B cell (primary cell): ENCODE results near the gene NOTCH1. TPM values are rescaled to one million over a fixed set of nuclear protein-coding genes. Genes with fewer than 3 reads are reported as not detected.
A peak's percentile ranks its signal among the peaks of the same experiment; 100 is the strongest.

ENCODE experiments used
- ATAC-seq: fragments of 200-7000 bp; cut with Tn5 transposase; one replicate; pipeline ENCODE4 v1.10.0; 2021; ENCODE audit warnings: low read depth, mild to moderate bottlenecking, moderate number of reproducible peaks, moderate library complexity
- CTCF ChIA-PET: fragments of 350-600 bp; sonication (Branson Sonifier 250); formaldehyde crosslinking; loops from one replicate; lab custom pipeline; 2021; ENCODE audit warnings: antibody characterized with exemption, inconsistent platforms; lab: Charles Lee
- POLR2A ChIA-PET: fragments of 350-600 bp; sonication (Branson Sonifier 250); formaldehyde crosslinking; loops from one replicate; lab custom pipeline; 2021; ENCODE audit warnings: antibody characterized with exemption; lab: Charles Lee
- DNase-seq: peaks from one replicate; pipeline ENCODE4 v3.0.0; 2013
- H2AFZ ChIP-seq: 2 replicates; pipeline ENCODE4 v1.6.1; 2012; ENCODE audit warnings: mild to moderate bottlenecking, low read depth, low read length; ENCODE audit not compliant: insufficient read depth, poor library complexity, severe bottlenecking
- H3K27ac ChIP-seq, 2 donors: 1 replicate in 1 of 2; 2 replicates in 1 of 2; pipeline ENCODE4 v1.5.1; 2012 to 2013; ENCODE audit warnings: low read length in 2 of 2, mild to moderate bottlenecking in 2 of 2, moderate library complexity in 1 of 2
- H3K27me3 ChIP-seq, 4 experiments: fragments of 200-600 bp in 1 of 4; sonication (generic) in 1 of 4; replicated peaks in 1 of 4; 1 replicate in 2 of 4; 2 replicates in 2 of 4; pipeline versions ENCODE4 v1.6.1 to v1.7.0; 2013 to 2016; ENCODE audit warnings: low read length in 3 of 4, mild to moderate bottlenecking in 2 of 4, mixed read lengths in 1 of 4, moderate library complexity in 1 of 4; ENCODE audit not compliant: insufficient read depth in 4 of 4, control insufficient read depth in 3 of 4; ENCODE audit errors: control extremely low read depth in 1 of 4
- H3K36me3 ChIP-seq, 2 experiments: replicated peaks in 1 of 2; 1 replicate in 1 of 2; 2 replicates in 1 of 2; pipeline versions ENCODE4 v1.6.1 to v1.7.1; 2013; ENCODE audit warnings: low read length in 1 of 2; ENCODE audit not compliant: insufficient read depth in 2 of 2, control insufficient read depth in 1 of 2; ENCODE audit errors: control extremely low read depth in 1 of 2, extremely low read depth in 1 of 2
- H3K4me1 ChIP-seq, 2 donors: fragments of 200-600 bp in 1 of 2; sonication (generic) in 1 of 2; 1 replicate in 1 of 2; 2 replicates in 1 of 2; pipeline versions ENCODE4 v1.5.1 to v1.6.1; 2013 to 2017; ENCODE audit warnings: low read length in 2 of 2; ENCODE audit not compliant: control insufficient read depth in 2 of 2, insufficient read depth in 2 of 2
- H3K4me2 ChIP-seq: replicated peaks from 2 replicates; pipeline ENCODE3; 2012; ENCODE audit warnings: mild to moderate bottlenecking, low read depth, low read length; ENCODE audit not compliant: poor library complexity, severe bottlenecking
- H3K4me3 ChIP-seq, 5 experiments: fragments of 200-600 bp in 1 of 5; sonication (generic) in 1 of 5; 1 replicate in 3 of 5; 2 replicates in 2 of 5; pipeline versions ENCODE4 v1.5.1 to v1.7.0; 2011 to 2016; ENCODE audit warnings: low read length in 4 of 5, mild to moderate bottlenecking in 4 of 5, low read depth in 2 of 5, control low read depth in 1 of 5, moderate library complexity in 1 of 5; ENCODE audit not compliant: insufficient read depth in 1 of 5; ENCODE audit errors: control extremely low read depth in 1 of 5, extremely low read depth in 1 of 5
- H3K79me2 ChIP-seq: fragments of 200-600 bp; sonication (generic); one replicate; pipeline ENCODE4 v1.6.0; 2016; ENCODE audit warnings: low read length; ENCODE audit not compliant: control insufficient read depth, insufficient read depth
- H3K9ac ChIP-seq: fragments of 200-600 bp; sonication (generic); 2 replicates; pipeline ENCODE4 v1.6.1; 2017; ENCODE audit warnings: mild to moderate bottlenecking, low read length, moderate library complexity
- H3K9me3 ChIP-seq, 3 donors: one replicate each; pipeline versions ENCODE4 v1.6.1 to v1.7.1; 2013; ENCODE audit warnings: low read length in 2 of 3; ENCODE audit not compliant: control insufficient read depth in 2 of 3, insufficient read depth in 1 of 3; ENCODE audit errors: control extremely low read depth in 1 of 3
- H4K20me1 ChIP-seq: 2 replicates; pipeline ENCODE4 v1.6.0; 2012; ENCODE audit warnings: mild to moderate bottlenecking, low read length; ENCODE audit not compliant: insufficient read depth, control insufficient read depth, poor library complexity, severe bottlenecking
- H3K27ac Mint-ChIP-seq: one replicate; pipeline ENCODE4 v1.8.0; 2021; ENCODE audit warnings: mixed read lengths
- H3K27me3 Mint-ChIP-seq: one replicate; pipeline ENCODE4 v1.8.0; 2021; ENCODE audit warnings: mixed read lengths
- H3K4me1 Mint-ChIP-seq: one replicate; pipeline ENCODE4 v1.8.0; 2021; ENCODE audit warnings: mixed read lengths
- H3K4me3 Mint-ChIP-seq: one replicate; pipeline ENCODE4 v1.8.0; 2021; ENCODE audit warnings: mixed read lengths
- H3K9me3 Mint-ChIP-seq: one replicate; pipeline ENCODE4 v1.8.0; 2022; ENCODE audit warnings: mixed read lengths; ENCODE audit not compliant: insufficient read depth
- EZH2 ChIP-seq: IDR thresholded peaks from 2 replicates; pipeline ENCODE4 v1.6.1; 2012; ENCODE audit warnings: borderline replicate concordance, low read depth, mild to moderate bottlenecking, moderate library complexity, low read length; ENCODE audit not compliant: insufficient read depth, poor library complexity, severe bottlenecking
- WGBS: methylation state at CpG from one replicate; pipeline ENCODE4 v1.1.5; 2013; ENCODE audit warnings: missing lambda C conversion rate; ENCODE audit not compliant: insufficient coverage; 5-methylcytosine and 5-hydroxymethylcytosine counted together
- intact Hi-C: fragments of 100-400 bp; cut with micrococcal nuclease; formaldehyde crosslinking; loops from one replicate; pipeline ENCODE4 v1.10.0; 2022
- polyA plus RNA-seq: library from polyadenylated mRNA; depleted of rRNA; stranded (reverse); fragments of >200 nt; gene quantifications from 2 replicates; pipeline ENCODE4 v1.2.3, GENCODE V29; 2012
- total RNA-seq, 2 donors: library from RNA; stranded (reverse); fragments of 120-200 nt in 1 of 2; gene quantifications; 1 replicate in 1 of 2; 2 replicates in 1 of 2; pipeline versions ENCODE4 v1.2.3 to v1.2.4, GENCODE V29; 2013 to 2022
- TF ChIP-seq, protein P1 (sequence below): fragments of 200-600 bp; IDR thresholded peaks from one replicate; pipeline ENCODE4 v1.8.0; 2022; ENCODE audit warnings: antibody characterized with exemption, mild to moderate bottlenecking

Gene NOTCH1
- total and polyA plus RNA-seq, 2 donors (not counting 1 experiment from before 2014, with no cell fraction given) = 16.6 to 38.5 TPM

DNA sequence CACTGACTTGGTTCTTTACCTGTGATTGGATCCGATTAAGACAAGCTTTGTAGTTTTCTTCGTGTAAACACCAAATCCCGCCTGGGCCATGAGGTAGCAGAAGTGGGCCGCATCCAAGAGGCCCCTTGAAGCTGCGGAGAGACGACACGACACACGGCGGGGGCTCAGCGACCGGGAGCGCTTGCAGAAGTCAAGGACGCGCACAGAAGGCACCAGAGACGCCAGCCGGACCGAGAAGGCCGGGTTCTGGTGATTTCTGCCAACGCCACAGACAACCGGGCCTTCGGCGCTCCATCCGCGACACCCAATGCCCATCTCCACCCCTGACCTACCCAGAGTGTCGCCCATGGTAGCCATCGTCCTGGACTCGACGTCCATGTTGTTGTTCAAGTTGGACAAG is 86.4 kb downstream of the NOTCH1 start:
- Mint-ChIP-seq H3K27me3 (no peaks in the 10 kb centered on the region), H3K27ac (no peak overlapping the region), H3K4me3 (no peak overlapping the region), H3K9me3 (no peaks in the 10 kb centered on the region), H3K4me1 (no peaks in the 10 kb centered on the region)
- TF ChIP-seq, protein P1, sequence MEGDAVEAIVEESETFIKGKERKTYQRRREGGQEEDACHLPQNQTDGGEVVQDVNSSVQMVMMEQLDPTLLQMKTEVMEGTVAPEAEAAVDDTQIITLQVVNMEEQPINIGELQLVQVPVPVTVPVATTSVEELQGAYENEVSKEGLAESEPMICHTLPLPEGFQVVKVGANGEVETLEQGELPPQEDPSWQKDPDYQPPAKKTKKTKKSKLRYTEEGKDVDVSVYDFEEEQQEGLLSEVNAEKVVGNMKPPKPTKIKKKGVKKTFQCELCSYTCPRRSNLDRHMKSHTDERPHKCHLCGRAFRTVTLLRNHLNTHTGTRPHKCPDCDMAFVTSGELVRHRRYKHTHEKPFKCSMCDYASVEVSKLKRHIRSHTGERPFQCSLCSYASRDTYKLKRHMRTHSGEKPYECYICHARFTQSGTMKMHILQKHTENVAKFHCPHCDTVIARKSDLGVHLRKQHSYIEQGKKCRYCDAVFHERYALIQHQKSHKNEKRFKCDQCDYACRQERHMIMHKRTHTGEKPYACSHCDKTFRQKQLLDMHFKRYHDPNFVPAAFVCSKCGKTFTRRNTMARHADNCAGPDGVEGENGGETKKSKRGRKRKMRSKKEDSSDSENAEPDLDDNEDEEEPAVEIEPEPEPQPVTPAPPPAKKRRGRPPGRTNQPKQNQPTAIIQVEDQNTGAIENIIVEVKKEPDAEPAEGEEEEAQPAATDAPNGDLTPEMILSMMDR = no peak
- TF ChIP-seq EZH2 = no peak
- H3K9ac ChIP-seq = no peak overlapping the region
- no peak overlapping the region for H3K4me2 ChIP-seq
- H3K79me2 ChIP-seq = peaks cover 38% of the 10 kb centered on the region
- no peaks in the 10 kb centered on the region for H3K27me3 ChIP-seq
- no peak for ATAC-seq
- POLR2A ChIA-PET = no interaction called here
- no peak for DNase-seq
- peaks cover 2 to 86% of the 10 kb centered on the region in 2 experiments for H3K36me3 ChIP-seq
- no peaks in the 10 kb centered on the region for H3K4me1 ChIP-seq
- 97% methylated on average over 28 of the region's 28 CpGs for WGBS
- CTCF ChIA-PET = no interaction called here
- no peak overlapping the region for H3K4me3 ChIP-seq
- no peak overlapping the region for H2AFZ ChIP-seq
- intact Hi-C loops = no loop called here
- H3K9me3 ChIP-seq = no peaks in the 10 kb centered on the region
- H3K27ac ChIP-seq = no peak overlapping the region
- peaks cover 23% of the 10 kb centered on the region for H4K20me1 ChIP-seq

DNA sequence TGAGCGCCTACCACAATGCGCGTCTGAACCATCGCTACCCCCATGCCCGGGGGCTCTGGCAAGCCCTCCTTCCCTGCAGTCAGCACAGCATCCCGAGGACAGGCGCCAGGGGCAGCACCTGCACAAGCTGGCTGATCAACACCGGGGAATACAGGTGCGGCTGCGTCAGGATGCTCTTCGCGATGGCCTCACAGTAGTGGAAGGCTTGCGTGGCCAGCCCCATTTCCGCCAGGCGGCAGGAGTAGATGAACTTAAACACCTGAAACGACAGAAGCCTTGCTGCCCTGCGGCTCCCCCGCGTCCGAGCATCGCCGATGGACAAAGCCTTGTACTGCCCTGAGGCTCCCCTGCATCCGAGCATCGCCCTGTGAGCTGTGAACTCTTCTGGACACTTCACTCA is 88.5 kb downstream of the NOTCH1 start:
- Histone ChIP-seq H3K4me2 (no peak overlapping the region), H3K9me3 (no peaks in the 10 kb centered on the region), H3K79me2 (peaks cover 22% of the 10 kb centered on the region), H3K9ac (no peak overlapping the region), H3K4me3 (no peak overlapping the region), H4K20me1 (peaks cover 7% of the 10 kb centered on the region), H3K36me3 (peaks cover 0 to 80% of the 10 kb centered on the region in 2 experiments), H3K27me3 (no peaks in the 10 kb centered on the region), H3K4me1 (no peaks in the 10 kb centered on the region), H2AFZ (no peak overlapping the region), H3K27ac (no peak overlapping the region)
- 99% methylated on average over 24 of the region's 24 CpGs for WGBS
- no peaks in the 10 kb centered on the region for H3K27me3 Mint-ChIP-seq
- ChIA-PET CTCF (no interaction called here), POLR2A (no interaction called here)
- no peaks in the 10 kb centered on the region for H3K4me1 Mint-ChIP-seq
- ATAC-seq = no peak
- no peak overlapping the region for H3K4me3 Mint-ChIP-seq
- intact Hi-C loops = no loop called here
- DNase-seq = no peak
- no peaks in the 10 kb centered on the region for H3K9me3 Mint-ChIP-seq
- peak overlapping the region; percentile 32 for H3K27ac Mint-ChIP-seq
- TF ChIP-seq, protein P1 = no peak
- no peak for TF ChIP-seq EZH2
